ENCODE data around the gene SAMD11.

DNA sequence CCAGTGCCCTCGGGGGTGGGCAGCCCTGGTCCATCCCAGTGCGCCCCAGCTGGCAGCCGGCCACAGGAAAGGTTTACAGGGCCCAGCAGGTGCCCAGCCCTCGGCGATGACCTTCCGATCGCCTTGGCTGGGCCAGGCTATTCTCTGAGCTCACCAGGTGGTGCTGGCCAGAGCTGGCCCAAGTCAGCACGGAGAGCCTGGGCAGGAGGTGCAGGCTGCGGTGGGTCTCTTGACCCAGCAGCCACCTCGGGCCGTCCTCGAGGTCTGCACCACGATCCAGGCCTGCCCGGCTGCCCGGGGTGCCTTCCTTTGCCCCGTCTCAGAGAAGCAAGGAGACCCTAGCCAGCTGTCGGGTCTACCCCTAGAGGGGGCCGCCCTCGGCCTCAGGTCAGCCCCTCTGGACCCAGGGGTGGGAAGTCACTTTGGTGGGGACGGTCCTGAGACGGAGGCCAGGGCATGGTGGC lies 57.8 kb downstream of the SAMD11 start:
- TF ChIP-seq, protein P1, sequence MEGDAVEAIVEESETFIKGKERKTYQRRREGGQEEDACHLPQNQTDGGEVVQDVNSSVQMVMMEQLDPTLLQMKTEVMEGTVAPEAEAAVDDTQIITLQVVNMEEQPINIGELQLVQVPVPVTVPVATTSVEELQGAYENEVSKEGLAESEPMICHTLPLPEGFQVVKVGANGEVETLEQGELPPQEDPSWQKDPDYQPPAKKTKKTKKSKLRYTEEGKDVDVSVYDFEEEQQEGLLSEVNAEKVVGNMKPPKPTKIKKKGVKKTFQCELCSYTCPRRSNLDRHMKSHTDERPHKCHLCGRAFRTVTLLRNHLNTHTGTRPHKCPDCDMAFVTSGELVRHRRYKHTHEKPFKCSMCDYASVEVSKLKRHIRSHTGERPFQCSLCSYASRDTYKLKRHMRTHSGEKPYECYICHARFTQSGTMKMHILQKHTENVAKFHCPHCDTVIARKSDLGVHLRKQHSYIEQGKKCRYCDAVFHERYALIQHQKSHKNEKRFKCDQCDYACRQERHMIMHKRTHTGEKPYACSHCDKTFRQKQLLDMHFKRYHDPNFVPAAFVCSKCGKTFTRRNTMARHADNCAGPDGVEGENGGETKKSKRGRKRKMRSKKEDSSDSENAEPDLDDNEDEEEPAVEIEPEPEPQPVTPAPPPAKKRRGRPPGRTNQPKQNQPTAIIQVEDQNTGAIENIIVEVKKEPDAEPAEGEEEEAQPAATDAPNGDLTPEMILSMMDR (conservative IDR thresholded peaks at IDR 0.05 in 1 of 2, IDR thresholded peaks at IDR 0.05 in 1 of 2; ENCODE audit: extremely low read depth in 1 of 2, insufficient read depth in 1 of 2, low read depth in 1 of 2, low read length in 2 of 2), result no peak
- no peak for TF ChIP-seq EZH2 (IDR thresholded peaks at IDR 0.05; ENCODE audit: borderline replicate concordance, low read length)

Measured in mammary epithelial cell (primary cell).